GM23248 (cell line): ENCODE data around the gene GSTP1. TPM values are rescaled to one million over a fixed set of nuclear protein-coding genes. Genes with fewer than 3 reads are reported as not detected.

Experiments used
- DNase-seq: peaks from one replicate; pipeline ENCODE4 v3.0.0-alpha.2; 2015
- H2AFZ ChIP-seq: fragments of 200-600 bp; sonication (generic); 2 replicates; pipeline ENCODE4 v1.6.1; 2016; ENCODE audit warnings: antibody characterized with exemption
- H3F3A ChIP-seq: fragments of 200-600 bp; sonication (generic); 2 replicates; pipeline ENCODE4 v1.6.1; 2016; ENCODE audit warnings: mild to moderate bottlenecking, antibody characterized with exemption, mixed run types; ENCODE audit not compliant: insufficient read depth
- H3K27ac ChIP-seq: fragments of 200-600 bp; sonication (generic); 2 replicates; pipeline ENCODE4 v1.5.1; 2016; ENCODE audit warnings: mild to moderate bottlenecking
- H3K27me3 ChIP-seq: fragments of 200-600 bp; sonication (generic); replicated peaks from 2 replicates; pipeline ENCODE4 v1.6.1; 2016; ENCODE audit warnings: mild to moderate bottlenecking; ENCODE audit not compliant: insufficient read depth
- H3K36me3 ChIP-seq: fragments of 200-600 bp; sonication (generic); 2 replicates; pipeline ENCODE4 v1.6.1; 2016; ENCODE audit warnings: low read depth, mild to moderate bottlenecking
- H3K4me1 ChIP-seq: fragments of 200-600 bp; sonication (generic); 2 replicates; pipeline ENCODE4 v1.6.1; 2016; ENCODE audit warnings: mild to moderate bottlenecking; ENCODE audit not compliant: insufficient read depth
- H3K4me2 ChIP-seq: fragments of 200-600 bp; sonication (generic); one replicate; pipeline ENCODE4 v1.6.1; 2016; ENCODE audit warnings: mild to moderate bottlenecking; ENCODE audit not compliant: unreplicated experiment
- H3K4me3 ChIP-seq: fragments of 200-600 bp; sonication (generic); 2 replicates; pipeline ENCODE4 v1.5.1; 2016; ENCODE audit warnings: mild to moderate bottlenecking
- H3K79me2 ChIP-seq: fragments of 200-600 bp; sonication (generic); 2 replicates; pipeline ENCODE4 v1.6.1; 2016; ENCODE audit warnings: mild to moderate bottlenecking; ENCODE audit not compliant: insufficient read depth
- H3K9ac ChIP-seq: fragments of 200-600 bp; sonication (generic); 2 replicates; pipeline ENCODE4 v1.6.1; 2016; ENCODE audit warnings: mild to moderate bottlenecking
- H3K9me2 ChIP-seq: fragments of 200-600 bp; sonication (generic); 2 replicates; pipeline ENCODE4 v1.6.1; 2016; ENCODE audit warnings: mixed run types, mild to moderate bottlenecking, moderate library complexity; ENCODE audit not compliant: insufficient read depth
- H3K9me3 ChIP-seq: fragments of 200-600 bp; sonication (generic); one replicate; pipeline ENCODE4 v1.6.1; 2017; ENCODE audit warnings: low read depth
- H4K20me1 ChIP-seq: fragments of 200-600 bp; sonication (generic); 2 replicates; pipeline ENCODE4 v1.6.0; 2016; ENCODE audit not compliant: insufficient read depth
- EZH2 ChIP-seq: fragments of 200-600 bp; sonication (generic); IDR thresholded peaks from 2 replicates; pipeline ENCODE4 v1.6.1; 2018; ENCODE audit warnings: antibody characterized with exemption, mild to moderate bottlenecking; ENCODE audit not compliant: insufficient read depth, poor library complexity, severe bottlenecking
- EZH2phosphoT487 ChIP-seq: fragments of 200-600 bp; sonication (generic); IDR thresholded peaks from 2 replicates; pipeline ENCODE4 v1.6.1; 2018; ENCODE audit warnings: antibody characterized with exemption, moderate library complexity, mild to moderate bottlenecking, low read depth; ENCODE audit not compliant: insufficient read depth
- WGBS, 2 experiments: methylation state at CpG; one replicate each; pipeline ENCODE4 v1.1.6; 2015 to 2017; ENCODE audit warnings: low lambda C conversion rate in 2 of 2, low coverage in 1 of 2; ENCODE audit errors: missing lambda C conversion rate in 2 of 2; 5-methylcytosine and 5-hydroxymethylcytosine counted together
- in situ Hi-C: fragments of 300-500 bp; cut with MboI; formaldehyde crosslinking; loops from 2 replicates; pipeline ENCODE4 v1.15.0; 2020
- polyA plus RNA-seq: library from polyadenylated mRNA; unstranded; fragments of >200 nt; fragmentation: Nextera tagmentation; extraction: Ambion mirVana; gene quantifications from 2 replicates; pipeline ENCODE4 v1.2.1, GENCODE V29; 2016
- total RNA-seq: library from RNA; depleted of rRNA; stranded (reverse); fragments of >200 nt; shearing (Covaris generic); gene quantifications from 2 replicates; pipeline ENCODE4 v1.2.3, GENCODE V29; 2014

The GSTP1 gene
- total and polyA plus RNA-seq, 2 experiments from 2014 or later = 606 to 743 TPM

GRCh38 chr11:67576735-67577475 lies 6.7 kb upstream of the GSTP1 start:
- TF ChIP-seq EZH2phosphoT487 (no peak), EZH2 (no peak)
- in situ Hi-C loops = no loop called here
- Histone ChIP-seq H2AFZ (no peak overlapping the region), H3K4me1 (no peaks in the 10 kb centered on the region), H3F3A (0 out of 2 replicates have a peak, but pooled peaks cover 2% of the 10 kb centered on the region), H3K9ac (no peak overlapping the region), H3K9me3 (no peaks in the 10 kb centered on the region), H3K4me3 (no peak overlapping the region), H4K20me1 (no peaks in the 10 kb centered on the region), H3K27ac (no peak overlapping the region), H3K9me2 (no peaks in the 10 kb centered on the region), H3K27me3 (peaks cover 38% of the 10 kb centered on the region), H3K4me2 (no peak overlapping the region), H3K36me3 (no peaks in the 10 kb centered on the region), H3K79me2 (no peaks in the 10 kb centered on the region)
- DNase-seq = no peak
- 48 to 51% methylated on average over 12 to 14 of the region's 14 CpGs for WGBS, 2 experiments

GRCh38 chr11:67577951-67578350 lies 5.7 kb upstream of the GSTP1 start:
- in situ Hi-C loops = no loop called here
- Histone ChIP-seq H3K4me3 (no peak overlapping the region), H3K4me1 (no peaks in the 10 kb centered on the region; the same call in 1 of the 2 replicates), H2AFZ (no peak overlapping the region), H3K9me3 (no peaks in the 10 kb centered on the region), H3K36me3 (no peaks in the 10 kb centered on the region), H3K4me2 (no peak overlapping the region), H4K20me1 (no peaks in the 10 kb centered on the region), H3F3A (no peaks in the 10 kb centered on the region), H3K9ac (no peak overlapping the region), H3K27me3 (peaks cover 34% of the 10 kb centered on the region), H3K79me2 (no peaks in the 10 kb centered on the region), H3K9me2 (no peaks in the 10 kb centered on the region), H3K27ac (no peak overlapping the region)
- 43 to 46% methylated on average over 6 of the region's 6 CpGs for WGBS, 2 experiments
- no peak for TF ChIP-seq EZH2
- no peak for TF ChIP-seq EZH2phosphoT487
- no peak for DNase-seq

GRCh38 chr11:67581469-67581868 lies 2.1 kb upstream of the GSTP1 start:
- Histone ChIP-seq H3K27me3 (peaks cover 14% of the 10 kb centered on the region), H4K20me1 (no peaks in the 10 kb centered on the region), H2AFZ (no peak overlapping the region), H3K4me1 (peaks cover 9% of the 10 kb centered on the region), H3K4me3 (no peak overlapping the region), H3K9me2 (no peaks in the 10 kb centered on the region), H3K27ac (no peak overlapping the region), H3K9me3 (no peaks in the 10 kb centered on the region), H3K9ac (no peak overlapping the region), H3K4me2 (no peak overlapping the region), H3K36me3 (0 out of 2 replicates have a peak, but pooled peaks cover 2% of the 10 kb centered on the region), H3F3A (no peaks in the 10 kb centered on the region), H3K79me2 (peaks cover 9% of the 10 kb centered on the region; the same call in 1 of the 2 replicates)
- in situ Hi-C loops = no loop called here
- DNase-seq = no peak
- 68 to 69% methylated on average over 11 of the region's 11 CpGs for WGBS, 2 experiments
- no peak for TF ChIP-seq EZH2phosphoT487
- no peak for TF ChIP-seq EZH2

- Histone ChIP-seq H3K4me2 (no peak overlapping the region), H3K36me3 (0 out of 2 replicates have a peak, but pooled peaks cover 3% of the 10 kb centered on the region), H3K27ac (no peak overlapping the region), H2AFZ (0 out of 2 replicates have a peak overlapping the region, but pooled peaks have one; percentile 48), H3F3A (no peaks in the 10 kb centered on the region), H3K4me3 (no peak overlapping the region), H3K9me2 (no peaks in the 10 kb centered on the region), H3K4me1 (peaks cover 9% of the 10 kb centered on the region), H4K20me1 (no peaks in the 10 kb centered on the region), H3K79me2 (peaks cover 9% of the 10 kb centered on the region; the same call in 1 of the 2 replicates), H3K9me3 (no peaks in the 10 kb centered on the region), H3K27me3 (peaks cover 12% of the 10 kb centered on the region), H3K9ac (no peak overlapping the region)
- no peak for DNase-seq
- whole genome bisulfite sequencing, 2 experiments = 83 to 90% methylated on average over 4 of the region's 4 CpGs
- in situ Hi-C loops = no loop called here
- TF ChIP-seq EZH2phosphoT487 (no peak), EZH2 (no peak)
Measured at GRCh38 chr11:67582011-67582410, 1.6 kb upstream of the GSTP1 start.
